Stimulated activated naive CD8-positive, alpha-beta T cell treated with anti-CD3 and anti-CD28 coated beads, Interleukin-15, Interleukin-2, amounts not matched to agents 100 U/mL and 50 U/mL, for 24 hours (primary cell): ENCODE measurements around the gene TMEM117.
"Not testable (repeated sequence)": the region's sequence is repeated elsewhere in the genome, so short reads cannot be mapped to it uniquely, and the experiment has no call there.

Experiments
- ATAC-seq: fragments of 150-1000 bp; cut with Tn5 transposase; one replicate; pipeline ENCODE4 v1.10.0; 2021
- DNase-seq: peaks from one replicate; pipeline ENCODE4 v3.0.0; 2021

Gene TMEM117

DNA sequence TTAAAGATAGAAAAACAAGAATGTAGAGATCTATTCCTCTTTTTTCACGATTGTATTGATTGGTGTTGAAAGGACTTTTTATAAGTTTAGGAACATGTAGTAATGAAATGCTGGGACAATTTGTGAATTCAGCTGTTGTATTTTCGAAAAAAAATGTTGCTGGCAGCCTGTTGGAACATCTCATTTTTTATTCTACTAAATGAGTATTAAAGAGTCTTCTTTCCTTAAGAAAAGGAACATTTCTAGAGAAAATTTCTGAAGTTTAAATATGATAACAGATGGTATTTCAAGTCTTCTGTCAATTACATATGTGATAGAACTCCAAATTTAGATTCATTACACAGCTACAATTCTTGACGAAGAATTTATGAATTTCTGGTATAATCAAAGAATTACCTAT lies 189.6 kb downstream of the TMEM117 start:
- ATAC-seq (no peak), DNase-seq (no peak)

- ATAC-seq, result no peak
- no peak for DNase-seq
These were observed 190.2 kb downstream of the TMEM117 start for GRCh38 chr12:44026046-44026445.

GRCh38 chr12:44026926-44027325 lies 191.0 kb downstream of the TMEM117 start:
- not testable (repeated sequence) for ATAC-seq, DNase-seq

DNA sequence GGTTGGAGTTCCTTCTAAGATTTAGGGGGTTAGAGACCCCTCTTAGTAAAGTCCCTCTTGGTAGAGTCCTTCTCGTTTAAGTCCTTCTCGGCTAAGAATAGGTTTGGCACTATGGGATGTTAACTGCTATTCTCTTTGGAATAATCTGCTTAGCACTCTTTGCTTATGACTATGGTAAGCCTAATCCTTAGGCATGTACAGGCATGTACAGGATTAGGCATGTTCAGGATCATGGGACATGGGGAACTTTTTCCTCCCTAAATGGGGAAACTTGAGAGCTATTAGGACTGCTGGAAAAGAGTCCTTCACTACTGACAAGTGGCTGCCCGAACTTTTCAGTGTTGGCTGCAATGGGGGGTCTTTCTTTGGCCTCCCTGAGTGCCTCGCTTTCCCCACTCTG lies 193.3 kb downstream of the TMEM117 start:
- ATAC-seq (no peak), DNase-seq (no peak)

GRCh38 chr12:44031472-44032185 lies 195.7 kb downstream of the TMEM117 start:
- DNase-seq, result no peak
- ATAC-seq, result no peak

DNA sequence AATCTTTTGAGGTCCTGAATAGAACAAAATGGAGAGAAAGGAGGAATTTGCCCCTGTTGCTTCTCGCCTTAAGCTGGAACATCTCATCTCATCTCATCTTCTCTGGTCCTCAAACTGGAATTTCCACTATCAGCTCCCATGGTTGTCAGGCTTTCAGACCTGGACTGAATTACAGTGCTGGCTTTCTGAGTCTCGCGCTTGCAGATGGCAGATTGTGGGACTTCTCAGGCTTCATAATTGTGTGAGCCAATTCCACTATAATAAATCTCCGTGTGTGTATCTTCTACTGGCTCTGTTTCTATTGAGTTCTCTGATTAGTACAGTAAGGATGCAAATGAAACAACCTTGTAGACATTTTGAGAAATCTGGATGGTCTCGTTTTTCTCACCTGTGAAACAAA lies 199.0 kb downstream of the TMEM117 start:
- no peak for ATAC-seq

GRCh38 chr12:44036875-44037443 lies 201.1 kb downstream of the TMEM117 start:
- ATAC-seq, result no peak
- no peak for DNase-seq

More for the DNA sequence above, 199.0 kb downstream of the TMEM117 start:
- DNase-seq, result no peak

DNA sequence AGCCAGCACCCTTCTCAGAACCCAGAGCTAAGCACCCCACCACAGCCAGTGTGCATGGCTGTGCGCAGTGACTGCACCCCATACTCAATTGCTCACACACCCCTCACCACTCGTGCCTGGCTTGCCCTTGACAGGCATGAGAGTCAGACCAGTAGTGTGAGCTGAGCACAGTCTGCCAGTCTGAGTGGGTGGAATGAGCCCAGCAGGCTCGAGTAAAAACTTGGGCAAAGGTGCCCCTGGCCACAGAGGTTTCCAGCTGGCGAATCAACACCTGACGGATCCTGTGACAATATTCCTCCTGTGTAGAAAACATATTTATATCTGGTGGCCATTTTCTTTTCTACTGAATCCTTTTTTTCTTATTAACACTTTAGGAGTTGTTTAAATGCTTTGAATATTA lies 202.5 kb downstream of the TMEM117 start:
- ATAC-seq (no peak), DNase-seq (no peak)

DNA sequence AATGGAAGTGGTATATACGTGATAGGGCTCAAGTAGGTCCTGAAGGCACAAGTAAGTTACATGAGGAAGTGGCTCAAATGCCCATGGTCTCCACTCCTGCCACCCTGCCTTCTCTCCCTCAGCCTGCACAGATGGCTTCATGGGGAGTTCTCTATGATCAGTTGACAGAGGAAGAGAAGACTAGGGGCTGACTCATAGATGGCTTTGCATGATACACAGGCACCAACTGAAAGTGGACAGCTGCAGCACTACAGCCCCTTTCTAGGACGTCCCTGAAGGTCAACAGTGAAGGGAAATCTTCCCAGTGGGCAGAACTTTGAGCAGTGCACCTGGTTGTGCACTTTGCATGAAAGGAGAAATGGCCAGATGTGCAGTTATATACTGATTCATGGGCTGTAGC lies 208.6 kb downstream of the TMEM117 start:
- not testable (repeated sequence) for ATAC-seq

GRCh38 chr12:44046732-44047417 lies 211.0 kb downstream of the TMEM117 start:
- ATAC-seq, result no peak
- DNase-seq, result no peak

More for the DNA sequence above, 208.6 kb downstream of the TMEM117 start:
- DNase-seq, result not testable (repeated sequence)

DNA sequence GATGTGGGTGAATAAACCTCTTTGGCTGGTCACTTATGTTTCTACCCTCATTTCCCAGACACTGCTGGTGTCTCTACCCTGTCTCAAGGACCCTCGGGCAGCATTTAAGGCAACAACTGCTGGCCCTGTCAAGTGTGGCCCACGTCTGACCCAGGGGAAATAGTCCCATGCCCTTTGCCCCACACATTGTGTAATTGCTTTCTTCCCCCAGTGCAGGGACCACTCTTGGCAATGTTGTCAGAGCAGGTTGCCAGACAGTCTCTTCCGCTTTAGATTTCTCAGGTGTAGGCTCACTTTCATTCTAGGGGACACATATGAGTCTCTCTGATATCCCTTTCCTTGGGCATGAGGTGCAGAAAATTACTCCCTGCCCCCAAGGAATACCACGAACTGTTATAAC lies 216.7 kb downstream of the TMEM117 start:
- DNase-seq (no peak), ATAC-seq (no peak)

DNA sequence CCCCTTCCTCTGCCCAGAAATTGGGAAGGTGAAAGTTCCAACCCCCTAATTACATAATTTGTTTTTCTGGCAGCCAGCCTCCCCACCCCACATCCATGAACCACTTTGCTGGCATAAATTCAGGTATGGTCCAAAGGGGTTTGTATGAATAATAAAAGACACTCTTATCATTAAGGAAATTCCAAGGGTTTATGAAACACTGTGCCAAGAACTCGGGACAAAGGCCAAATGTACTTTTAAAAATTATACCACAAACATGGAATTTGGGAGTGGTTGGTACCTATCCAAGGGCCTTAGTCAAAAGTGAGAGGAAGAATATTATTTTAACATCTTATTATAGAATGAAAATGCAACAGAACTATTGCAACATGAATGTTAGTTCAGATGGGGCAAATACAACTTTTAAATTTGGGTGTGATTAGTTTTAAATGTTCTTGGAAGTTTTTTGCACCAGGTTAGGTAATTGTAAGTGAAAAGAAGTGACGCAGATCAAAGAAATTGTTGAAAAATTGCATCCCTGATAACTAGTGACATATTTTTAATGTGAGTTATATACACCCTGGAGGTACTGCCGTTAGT lies 217.8 kb downstream of the TMEM117 start:
- DNase-seq (no peak), ATAC-seq (no peak)

- no peak for DNase-seq
- ATAC-seq, result no peak
These were observed 218.4 kb downstream of the TMEM117 start for GRCh38 chr12:44054281-44054680.

GRCh38 chr12:44058366-44058765 lies 222.5 kb downstream of the TMEM117 start:
- no peak for DNase-seq
- ATAC-seq, result no peak

GRCh38 chr12:44059476-44059875 lies 223.6 kb downstream of the TMEM117 start:
- ATAC-seq (no peak), DNase-seq (no peak)

DNA sequence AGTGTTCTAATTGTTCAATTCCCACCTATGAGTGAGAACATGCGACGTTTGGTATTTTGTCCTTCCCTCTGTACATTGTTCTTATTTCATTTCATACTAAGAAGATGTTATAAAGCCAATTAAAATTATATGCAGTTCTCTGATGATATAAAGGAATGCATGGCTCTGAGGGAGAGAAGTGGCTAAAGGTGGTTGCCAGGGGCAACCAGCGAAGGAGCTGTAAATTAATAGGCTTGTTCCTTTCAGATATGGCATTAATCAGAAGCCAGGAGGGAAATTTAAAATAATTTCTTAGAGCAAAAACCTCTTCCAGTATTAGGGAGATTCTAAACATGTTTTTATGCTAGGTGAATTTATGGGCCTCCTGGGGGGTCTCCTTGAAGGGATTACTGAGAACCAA lies 227.8 kb downstream of the TMEM117 start:
- ATAC-seq (no peak), DNase-seq (no peak)

DNA sequence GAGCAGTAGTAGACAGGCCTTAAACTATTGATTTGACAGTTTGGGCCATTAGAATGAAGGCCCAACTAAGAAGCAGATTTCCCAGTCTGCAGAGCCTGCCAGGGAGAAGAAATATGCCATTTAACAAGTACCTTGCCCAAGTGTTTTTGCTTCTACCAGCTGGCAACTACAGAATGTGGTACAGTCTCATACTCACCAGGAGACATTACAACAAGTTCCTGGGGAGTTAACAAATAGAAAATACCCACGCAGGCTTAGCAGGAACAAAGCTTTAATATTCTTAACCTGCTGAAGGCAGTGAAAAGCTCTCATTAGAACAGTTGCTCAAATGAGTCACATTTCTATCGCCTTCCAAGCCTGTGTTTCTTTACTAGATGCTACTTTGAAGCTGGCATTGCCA lies 241.0 kb downstream of the TMEM117 start:
- ATAC-seq (no peak), DNase-seq (no peak)

DNA sequence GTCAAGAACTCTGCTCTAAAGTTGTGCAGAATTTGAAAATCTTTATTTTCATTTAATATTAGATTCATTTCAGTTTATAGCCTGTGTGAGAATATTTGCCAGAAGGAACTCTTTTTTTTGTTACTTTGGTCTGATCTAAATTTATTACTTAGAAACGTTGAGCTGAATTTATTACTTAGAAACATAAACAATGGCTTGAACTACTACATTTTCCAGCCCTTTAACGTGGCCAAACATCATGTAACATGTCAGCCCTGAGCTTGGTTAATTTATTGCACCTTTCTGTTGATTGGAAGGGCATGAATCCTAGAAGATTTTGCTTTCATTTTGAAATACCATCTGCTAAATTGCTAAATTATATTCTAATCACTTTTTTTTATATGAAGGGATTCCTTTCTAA lies 241.4 kb downstream of the TMEM117 start:
- ATAC-seq, result no peak
- DNase-seq, result no peak

GRCh38 chr12:44078273-44078672 lies 242.4 kb downstream of the TMEM117 start:
- DNase-seq (no peak), ATAC-seq (no peak)

- DNase-seq (no peak), ATAC-seq (no peak)
These were observed 252.8 kb downstream of the TMEM117 start for GRCh38 chr12:44088647-44089046.

GRCh38 chr12:44091948-44092606 lies 256.2 kb downstream of the TMEM117 start:
- no peak for DNase-seq
- ATAC-seq, result no peak

- no peak for ATAC-seq
These were observed 262.9 kb downstream of the TMEM117 start for GRCh38 chr12:44098786-44099185.

DNA sequence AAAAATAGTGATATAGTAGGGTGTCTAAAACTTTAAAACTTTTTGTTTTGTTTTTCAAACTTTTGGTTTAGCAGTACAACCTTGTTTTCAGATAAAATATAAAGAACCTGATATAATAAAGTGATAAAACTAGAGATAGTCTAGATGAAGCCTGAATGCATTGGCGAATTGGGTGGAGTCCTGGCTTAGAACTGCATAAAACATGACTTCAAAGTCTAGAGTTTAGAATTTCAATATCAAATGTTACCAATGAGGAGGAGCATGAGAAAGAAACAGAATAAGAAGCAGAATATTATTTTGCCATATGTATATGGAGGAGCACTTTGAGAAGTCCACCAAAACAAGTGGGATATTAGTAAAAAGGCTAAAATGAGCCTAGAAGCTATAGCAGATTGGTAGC lies 263.6 kb downstream of the TMEM117 start:
- ATAC-seq, result no peak
- no peak for DNase-seq

More at GRCh38 chr12:44098786-44099185, 262.9 kb downstream of the TMEM117 start:
- DNase-seq, result no peak
